Mesodermal cell (in vitro differentiated cells): ENCODE results near the gene COMMD8.
"Not testable (repeated sequence)": the region's sequence is repeated elsewhere in the genome, so short reads cannot be mapped to it uniquely, and the experiment has no call there.

Experiments
- H3K27ac ChIP-seq: 2 replicates; pipeline ENCODE4 v1.7.0; 2013; ENCODE audit warnings: mild to moderate bottlenecking, low read depth, low read length, moderate library complexity; ENCODE audit not compliant: severe bottlenecking
- H3K36me3 ChIP-seq: 2 replicates; pipeline ENCODE4 v1.7.1; 2013; ENCODE audit warnings: mild to moderate bottlenecking, low read length, moderate library complexity; ENCODE audit not compliant: control insufficient read depth, insufficient read depth
- H3K4me1 ChIP-seq: one replicate; pipeline ENCODE4 v1.7.1; 2013; ENCODE audit warnings: mild to moderate bottlenecking, low read length; ENCODE audit not compliant: insufficient read depth, control insufficient read depth, poor library complexity, severe bottlenecking
- H3K4me3 ChIP-seq: 2 replicates; pipeline ENCODE4 v1.7.0; 2013; ENCODE audit warnings: low read length, control low read depth, mild to moderate bottlenecking; ENCODE audit not compliant: insufficient read depth, poor library complexity, severe bottlenecking; ENCODE audit errors: extremely low read depth
- H3K9me3 ChIP-seq: 2 replicates; pipeline ENCODE4 v1.7.1; 2013; ENCODE audit warnings: mild to moderate bottlenecking, low read length, moderate library complexity; ENCODE audit not compliant: control insufficient read depth
- WGBS, 2 experiments: methylation state at CpG; one replicate each; pipeline ENCODE4 v1.1.5; 2013; ENCODE audit warnings: missing lambda C conversion rate in 2 of 2; ENCODE audit not compliant: insufficient coverage in 2 of 2; 5-methylcytosine and 5-hydroxymethylcytosine counted together

The COMMD8 gene

DNA sequence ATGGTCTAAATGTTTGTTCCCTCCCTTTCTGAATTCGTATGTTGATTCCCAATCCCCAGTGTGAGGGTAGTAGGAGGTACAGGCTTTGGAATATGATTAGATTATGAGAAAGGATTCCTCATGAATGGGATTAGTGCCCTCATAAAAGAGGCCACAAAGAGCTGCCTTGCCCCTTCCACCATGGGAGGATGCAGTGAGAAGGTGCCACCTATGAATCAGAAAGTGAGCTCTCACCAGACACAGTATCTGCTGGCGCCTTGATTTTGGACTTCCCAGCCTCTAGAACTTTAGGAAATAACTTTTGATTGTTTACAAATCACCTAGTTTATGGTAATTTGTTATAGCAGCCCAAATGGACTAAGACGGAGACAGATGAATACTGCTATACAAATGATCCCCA lies 25.2 kb upstream of the COMMD8 start:
- H3K4me1 ChIP-seq = no peaks in the 10 kb centered on the region
- no peaks in the 10 kb centered on the region for H3K36me3 ChIP-seq
- no peak overlapping the region for H3K4me3 ChIP-seq
- H3K27ac ChIP-seq = no peak overlapping the region
- 80% methylated on average over 1 of the region's 3 CpGs; no CpG with 5 or more reads in 1 of the 2 experiments for whole genome bisulfite sequencing, 2 experiments
- peaks cover 5% of the 10 kb centered on the region for H3K9me3 ChIP-seq

DNA sequence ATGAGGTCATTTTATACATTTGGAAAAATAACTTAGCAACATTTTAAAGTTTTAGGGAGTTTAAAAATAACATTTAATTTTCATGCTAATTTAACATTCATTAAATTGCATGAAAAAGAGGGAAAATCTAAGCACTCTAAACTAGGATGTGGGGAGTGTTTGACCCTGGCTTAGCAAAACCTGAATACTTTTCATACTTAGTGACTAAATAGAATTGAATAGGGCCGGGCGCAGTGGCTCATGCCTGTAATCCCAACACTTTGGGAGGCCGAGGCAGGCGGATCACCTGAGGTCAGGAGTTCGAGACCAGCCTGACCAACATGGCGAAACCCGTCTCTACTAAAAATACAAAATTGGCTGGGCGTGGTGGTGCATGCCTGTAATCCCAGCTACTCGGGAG lies 23.2 kb upstream of the COMMD8 start:
- 83 to 91% methylated on average over 5 to 9 of the region's 9 CpGs for WGBS, 2 experiments
- not testable (repeated sequence) for H3K36me3 ChIP-seq, H3K4me3 ChIP-seq, H3K4me1 ChIP-seq, H3K9me3 ChIP-seq, H3K27ac ChIP-seq

DNA sequence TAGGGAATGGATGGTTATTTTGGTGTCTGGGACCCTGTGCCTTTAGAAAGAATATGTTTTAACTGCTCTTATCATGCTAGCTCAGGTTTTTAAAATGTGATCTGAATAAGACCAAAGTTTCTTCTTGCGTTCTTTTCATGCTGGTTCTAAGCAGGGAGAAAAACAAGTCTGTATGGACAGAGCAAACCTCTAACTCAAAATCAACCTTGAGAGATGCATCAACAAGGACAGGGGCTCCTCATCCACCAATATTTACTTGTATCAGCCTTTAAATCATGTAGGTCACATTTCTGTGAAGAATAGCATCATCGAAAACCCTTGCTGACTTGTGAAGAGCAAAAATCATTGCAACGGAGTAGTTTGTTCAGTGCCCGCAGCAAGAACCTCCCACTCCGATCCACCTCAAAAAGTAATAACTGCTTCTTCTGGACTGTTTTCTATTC lies 22.8 kb upstream of the COMMD8 start:
- peaks cover 5% of the 10 kb centered on the region for H3K9me3 ChIP-seq
- no peaks in the 10 kb centered on the region for H3K4me1 ChIP-seq
- peak overlapping the region; percentile 51 for H3K4me3 ChIP-seq
- 96 to 100% methylated on average over 3 to 4 of the region's 5 CpGs for WGBS, 2 experiments
- H3K36me3 ChIP-seq = no peaks in the 10 kb centered on the region
- H3K27ac ChIP-seq = no peak overlapping the region

- peak overlapping the region; percentile 31 for H3K27ac ChIP-seq
- no peaks in the 10 kb centered on the region for H3K4me1 ChIP-seq
- no CpG with 5 or more reads among the region's 14 CpGs for WGBS, 2 experiments
- peak overlapping the region; percentile 51 for H3K4me3 ChIP-seq
- H3K9me3 ChIP-seq = peaks cover 5% of the 10 kb centered on the region
- H3K36me3 ChIP-seq = no peaks in the 10 kb centered on the region
Measured at GRCh38 chr4:47485768-47486167, 22.3 kb upstream of the COMMD8 start.

GRCh38 chr4:47485047-47485692 lies 21.7 kb upstream of the COMMD8 start, which contains the start of gene ATP10D:
TSS of gene ATP10D (plus strand) at chr4:47485275. CDS start at chr4:47512541, 27,266 bp downstream.
- H3K36me3 ChIP-seq = no peaks in the 10 kb centered on the region
- H3K27ac ChIP-seq = peak within 1 kb of the TSS; percentile 31
- peaks cover 5% of the 10 kb centered on the region for H3K9me3 ChIP-seq
- WGBS, 2 experiments = 1% methylated on average over 17 to 20 of the region's 34 CpGs
- H3K4me3 ChIP-seq = peak within 1 kb of the TSS; percentile 51
- no peaks in the 10 kb centered on the region for H3K4me1 ChIP-seq

DNA sequence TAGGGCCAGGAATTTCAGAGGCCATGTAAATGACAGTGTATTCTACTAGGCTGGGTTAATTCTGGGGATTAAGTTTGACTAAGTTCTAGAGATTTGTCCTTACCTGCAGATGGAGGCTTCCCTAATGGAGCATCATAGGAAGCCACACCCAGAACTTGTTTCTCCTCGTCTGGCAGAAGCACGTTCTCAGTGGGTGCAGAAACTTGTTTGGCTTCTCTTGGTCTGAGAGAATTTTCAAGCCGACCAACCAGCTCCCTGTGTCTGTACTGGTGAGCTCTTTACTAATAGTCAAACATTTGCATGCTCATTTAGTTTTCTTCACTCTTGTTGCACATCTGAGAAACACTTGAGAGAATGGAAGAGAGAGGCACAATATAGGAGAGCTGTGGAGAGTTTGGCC lies 20.7 kb upstream of the COMMD8 start:
- 61 to 85% methylated on average over 2 of the region's 3 CpGs for WGBS, 2 experiments
- Histone ChIP-seq H3K36me3 (no peaks in the 10 kb centered on the region), H3K4me3 (no peak overlapping the region), H3K9me3 (peaks cover 5% of the 10 kb centered on the region), H3K27ac (no peak overlapping the region), H3K4me1 (no peaks in the 10 kb centered on the region)

DNA sequence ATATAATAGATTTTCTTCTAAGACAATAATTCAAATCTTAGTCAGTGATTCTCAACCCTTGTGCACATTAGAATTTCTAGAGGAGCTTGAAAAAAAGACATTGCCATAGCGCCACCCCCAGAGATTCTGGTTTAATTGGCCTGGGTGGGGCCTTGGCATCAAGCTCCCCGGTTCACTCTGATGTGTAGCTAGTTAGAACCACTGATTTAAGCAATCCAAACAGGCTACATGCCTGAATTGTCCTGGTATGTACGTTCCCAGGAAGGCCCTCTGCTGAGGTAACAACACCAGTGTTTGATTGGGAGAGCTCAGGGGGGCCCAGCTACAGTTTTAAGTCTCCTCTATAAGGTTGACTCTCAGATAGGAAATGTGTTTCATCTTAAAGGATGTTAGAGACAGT lies 20.2 kb upstream of the COMMD8 start:
- no peak overlapping the region for H3K27ac ChIP-seq
- WGBS, 2 experiments = 68 to 100% methylated on average over 2 to 3 of the region's 3 CpGs
- H3K4me3 ChIP-seq = no peak overlapping the region

DNA sequence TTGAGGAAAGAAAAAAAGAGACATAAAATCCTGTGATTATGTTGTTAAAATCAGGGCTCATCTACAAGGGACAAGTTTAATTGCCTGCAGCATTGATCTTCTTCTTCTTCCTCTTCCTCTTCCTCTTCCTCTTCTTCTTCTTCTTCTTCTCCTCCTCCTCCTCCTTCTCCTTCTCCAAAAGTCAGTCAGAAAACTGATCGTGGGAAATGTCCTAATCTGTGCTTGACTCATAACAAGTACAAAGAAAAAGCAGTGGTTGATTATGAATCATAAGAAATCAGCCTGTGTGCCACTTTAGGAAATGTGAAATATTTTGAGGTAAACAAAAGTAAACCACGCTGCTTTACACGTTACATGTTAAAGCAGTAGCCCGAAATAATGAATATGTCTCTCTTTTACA lies 18.8 kb upstream of the COMMD8 start:
- H3K36me3 ChIP-seq = no peaks in the 10 kb centered on the region
- no peaks in the 10 kb centered on the region for H3K4me1 ChIP-seq
- H3K9me3 ChIP-seq = no peaks in the 10 kb centered on the region
- no peak overlapping the region for H3K4me3 ChIP-seq
- no peak overlapping the region for H3K27ac ChIP-seq
- WGBS, 2 experiments = no CpG with 5 or more reads among the region's 4 CpGs

More for the DNA sequence above, 20.2 kb upstream of the COMMD8 start:
- peaks cover 2% of the 10 kb centered on the region for H3K9me3 ChIP-seq
- H3K36me3 ChIP-seq = no peaks in the 10 kb centered on the region
- no peaks in the 10 kb centered on the region for H3K4me1 ChIP-seq

DNA sequence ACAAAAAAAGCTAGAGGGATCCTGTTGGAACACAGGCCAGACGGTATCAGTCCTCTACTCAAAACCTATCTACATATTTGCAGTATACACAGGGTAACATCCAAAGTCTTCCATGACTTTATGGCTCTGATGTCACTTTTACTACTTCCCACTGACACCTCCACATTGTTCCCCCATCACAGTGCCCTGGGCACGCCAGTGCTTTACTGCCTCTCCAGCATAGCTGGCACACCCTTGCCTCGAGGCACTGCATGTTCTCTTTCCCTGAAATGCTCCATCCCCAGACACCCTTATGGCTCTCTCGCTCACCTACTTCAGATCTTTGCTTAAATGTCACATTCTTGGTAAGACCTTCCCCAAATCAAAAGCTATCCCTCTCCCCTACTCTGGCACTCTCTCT lies 15.3 kb upstream of the COMMD8 start:
- H3K36me3 ChIP-seq = no peaks in the 10 kb centered on the region
- H3K9me3 ChIP-seq = no peaks in the 10 kb centered on the region
- no peaks in the 10 kb centered on the region for H3K4me1 ChIP-seq
- no peak overlapping the region for H3K4me3 ChIP-seq
- H3K27ac ChIP-seq = no peak overlapping the region
- WGBS, 2 experiments = 84 to 90% methylated on average over 4 of the region's 4 CpGs

- H3K4me3 ChIP-seq = no peak overlapping the region
- H3K4me1 ChIP-seq = no peaks in the 10 kb centered on the region
- no peaks in the 10 kb centered on the region for H3K9me3 ChIP-seq
- H3K27ac ChIP-seq = no peak overlapping the region
- WGBS, 2 experiments = 83% methylated on average over 1 of the region's 1 CpG; no CpG with 5 or more reads in 1 of the 2 experiments
- H3K36me3 ChIP-seq = no peaks in the 10 kb centered on the region
Measured at GRCh38 chr4:47475411-47475810, 11.9 kb upstream of the COMMD8 start.

GRCh38 chr4:47474799-47475198 lies 11.3 kb upstream of the COMMD8 start:
- Histone ChIP-seq H3K27ac (no peak overlapping the region), H3K4me1 (peaks cover 3% of the 10 kb centered on the region), H3K9me3 (no peaks in the 10 kb centered on the region), H3K36me3 (no peaks in the 10 kb centered on the region), H3K4me3 (no peak overlapping the region)
- 92% methylated on average over 2 of the region's 4 CpGs; no CpG with 5 or more reads in 1 of the 2 experiments for WGBS, 2 experiments
